SW 1271 (cell line): Measurements from ENCODE around the gene ZNF433.

Source experiments
- DNase-seq, 2 experiments: peaks; one replicate each; lab custom pipeline; 2025; lab: John Stamatoyannopoulos, UW

ZNF433 gene

DNA sequence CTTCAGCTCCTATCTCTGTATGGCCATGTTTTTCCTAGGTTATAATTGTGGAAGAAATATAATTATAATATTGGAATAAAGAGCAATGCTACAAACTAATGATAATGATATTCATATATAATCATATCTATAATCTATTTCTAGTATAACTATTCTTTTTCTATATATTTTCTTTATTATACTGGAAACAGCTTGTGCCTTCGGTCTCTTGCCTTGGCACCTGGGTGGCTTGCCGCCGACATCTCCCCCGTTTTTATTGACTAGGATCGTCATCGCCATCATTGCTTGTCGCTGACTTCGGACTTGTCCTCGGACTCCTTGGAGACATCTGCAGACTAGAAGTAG lies 46.4 kb downstream of the ZNF433 start:
- DNase-seq: no peak

DNA sequence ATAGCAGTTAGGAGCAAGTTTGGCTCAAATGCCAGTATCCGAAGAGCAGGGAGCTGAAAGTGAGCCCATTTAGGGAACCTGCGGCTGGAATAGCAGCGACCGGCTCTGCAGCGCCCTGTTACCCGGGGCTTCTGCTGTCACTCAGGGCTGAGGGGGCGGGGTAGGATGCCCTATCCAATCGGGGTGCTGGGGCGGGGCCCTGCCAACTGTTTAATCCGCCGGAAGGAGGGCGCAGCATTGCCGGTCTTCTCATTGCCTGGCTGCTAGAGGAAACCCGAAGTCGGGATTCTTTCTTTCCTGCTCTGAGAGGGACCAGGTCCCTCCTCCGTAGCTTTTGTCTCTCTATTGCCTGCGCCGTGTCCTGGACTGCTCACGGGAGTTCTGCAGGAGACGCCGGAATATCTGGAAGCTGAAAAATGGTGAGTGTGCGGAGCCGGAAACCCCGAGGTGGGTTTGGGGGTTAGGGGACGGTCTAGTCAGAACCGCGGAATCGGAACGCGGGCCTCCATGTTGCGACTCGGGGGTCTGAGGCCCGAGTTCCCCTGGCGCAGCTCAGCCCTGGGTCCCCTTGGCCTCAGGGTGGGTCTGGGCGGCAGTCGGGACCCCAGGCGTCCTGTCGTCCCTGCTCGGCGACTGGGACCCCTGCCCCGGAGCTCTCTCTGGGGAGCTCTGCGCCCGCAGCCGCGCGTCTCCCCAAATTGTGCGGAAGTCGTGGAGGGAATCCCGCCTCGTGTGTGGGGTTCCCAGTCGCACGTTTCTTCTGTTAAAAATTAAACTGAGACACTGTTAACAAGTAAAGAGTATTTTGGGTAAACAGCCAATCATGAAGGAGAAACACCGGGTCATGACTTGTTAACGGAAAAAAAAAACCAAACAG lies 47.8 kb downstream of the ZNF433 start:
- DNase-seq: peak; percentile 92

DNA sequence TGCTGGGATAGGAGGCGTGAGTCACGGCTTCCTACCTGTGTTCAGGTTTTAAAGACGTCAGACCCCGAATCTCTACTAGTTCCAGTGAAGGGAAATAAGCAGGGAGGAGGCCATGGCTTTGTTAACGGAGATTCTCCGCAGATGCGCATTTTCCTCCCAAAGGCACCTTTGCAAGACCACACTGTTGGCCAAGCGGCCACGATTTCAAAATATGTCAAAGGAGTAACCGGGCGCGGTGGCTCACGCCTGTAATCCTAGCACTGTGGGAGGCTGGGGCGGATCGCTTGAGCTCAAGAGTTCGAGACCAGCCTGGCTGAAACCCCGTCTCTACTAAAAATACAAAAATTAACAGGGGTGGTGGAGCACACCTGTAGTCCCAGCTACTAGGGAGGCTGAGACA lies 48.7 kb downstream of the ZNF433 start:
- DNase-seq: no peak

DNA sequence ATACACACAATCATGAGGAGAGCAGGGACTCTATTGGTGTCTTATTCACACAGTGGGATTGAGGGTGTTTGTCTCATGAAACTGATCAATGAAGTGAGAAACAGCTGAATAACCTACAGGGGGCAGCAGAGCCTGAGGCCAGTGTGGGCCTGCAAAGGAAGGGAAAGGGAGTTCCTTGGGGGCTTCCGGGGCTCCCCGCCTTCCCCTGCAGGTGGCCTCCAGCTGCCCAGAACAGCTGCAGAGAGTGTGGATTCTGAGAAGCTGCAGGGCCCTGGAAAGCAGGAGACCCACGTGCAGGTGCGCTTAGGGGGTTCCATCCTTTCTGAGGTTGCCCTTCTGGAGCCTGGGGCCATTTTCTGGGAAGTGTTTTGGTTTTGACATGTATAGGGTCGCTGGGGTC lies 50.5 kb downstream of the ZNF433 start:
- DNase-seq: no peak

DNA sequence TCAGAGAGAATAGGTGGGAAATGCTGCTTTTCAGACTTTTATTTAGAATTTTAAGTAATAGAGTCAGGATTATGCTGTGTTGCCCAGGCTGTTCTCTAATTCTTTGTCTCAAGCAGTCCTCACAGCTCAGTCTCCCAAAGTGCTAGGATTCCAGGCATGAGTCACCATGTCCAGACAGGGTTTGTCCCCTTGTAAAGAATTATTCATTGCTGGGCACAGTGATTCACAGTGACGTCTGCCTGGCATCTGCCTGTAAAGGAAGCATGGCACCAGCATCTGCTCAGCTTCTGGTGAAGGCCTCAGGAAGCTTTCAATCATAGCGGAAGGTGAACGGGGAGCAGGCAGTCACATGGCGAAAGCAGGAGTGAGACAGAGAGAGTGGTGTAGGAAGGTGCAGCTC lies 53.0 kb downstream of the ZNF433 start:
- no peak for DNase-seq

DNA sequence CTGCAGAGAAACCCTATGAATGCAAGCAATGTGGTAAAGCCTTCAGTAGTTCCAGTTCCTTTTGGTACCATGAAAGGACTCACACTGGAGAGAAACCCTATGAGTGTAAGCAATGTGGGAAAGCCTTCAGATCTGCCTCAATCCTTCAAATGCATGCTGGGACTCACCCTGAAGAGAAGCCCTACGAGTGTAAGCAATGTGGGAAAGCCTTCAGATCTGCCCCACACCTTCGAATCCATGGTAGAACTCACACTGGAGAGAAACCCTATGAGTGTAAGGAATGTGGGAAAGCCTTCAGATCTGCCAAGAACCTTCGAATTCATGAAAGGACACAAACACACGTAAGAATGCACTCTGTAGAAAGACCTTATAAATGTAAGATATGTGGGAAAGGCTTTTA lies 56.0 kb downstream of the ZNF433 start:
- no peak for DNase-seq

DNA sequence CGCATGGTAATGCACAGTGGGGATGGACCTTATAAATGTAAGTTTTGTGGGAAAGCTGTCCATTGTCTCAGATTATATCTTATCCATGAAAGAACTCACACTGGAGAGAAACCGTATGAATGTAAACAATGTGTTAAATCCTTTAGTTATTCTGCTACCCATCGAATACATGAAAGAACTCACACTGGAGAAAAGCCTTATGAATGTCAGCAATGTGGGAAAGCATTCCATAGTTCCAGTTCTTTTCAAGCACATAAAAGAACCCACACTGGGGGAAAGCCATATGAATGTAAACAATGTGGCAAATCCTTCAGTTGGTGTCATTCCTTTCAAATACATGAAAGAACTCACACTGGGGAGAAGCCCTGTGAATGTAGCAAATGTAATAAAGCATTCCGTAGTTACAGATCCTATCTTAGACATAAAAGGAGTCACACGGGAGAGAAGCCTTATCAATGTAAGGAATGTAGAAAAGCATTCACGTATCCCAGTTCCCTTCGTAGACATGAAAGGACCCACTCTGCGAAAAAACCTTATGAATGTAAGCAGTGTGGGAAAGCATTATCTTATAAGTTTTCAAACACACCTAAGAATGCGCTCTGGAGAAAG lies 56.9 kb downstream of the ZNF433 start:
- no peak for DNase-seq

DNA sequence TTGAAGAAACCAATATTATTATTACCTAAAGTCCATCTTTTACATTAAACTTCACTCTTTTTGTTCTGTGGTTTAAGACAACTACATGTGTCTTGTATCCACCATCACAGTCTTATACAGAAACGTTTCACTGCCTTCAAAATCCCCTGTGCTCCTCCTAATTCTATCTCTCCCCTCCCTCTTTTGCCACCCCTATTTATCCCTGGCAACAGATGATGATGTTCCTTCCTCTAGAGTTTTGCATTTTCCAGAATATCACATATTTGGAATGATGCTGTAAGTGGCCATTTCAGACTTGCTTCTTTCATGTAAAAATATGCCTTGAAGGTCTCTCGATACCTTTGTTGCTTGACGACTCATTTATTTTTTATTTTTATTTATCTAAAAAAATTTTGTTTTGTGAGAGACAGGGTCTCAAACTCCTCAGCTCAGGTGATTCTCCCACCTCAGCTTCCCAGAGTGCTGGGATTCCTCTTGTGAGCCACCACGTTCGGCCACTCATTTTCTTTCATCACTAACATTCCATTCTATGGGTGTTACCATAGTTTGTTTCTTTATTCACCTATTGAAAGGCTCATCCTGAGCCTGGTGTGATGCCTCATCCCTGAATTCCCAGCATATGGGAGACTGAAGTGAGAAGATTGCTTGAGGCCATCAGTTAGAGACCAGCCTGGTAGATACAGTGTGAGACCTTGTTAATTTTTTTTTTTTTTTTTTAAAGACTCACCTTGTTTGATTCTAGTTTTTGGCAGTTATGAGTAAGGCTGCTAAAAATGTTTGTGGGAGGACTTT lies 62.3 kb downstream of the ZNF433 start:
- DNase-seq: no peak

DNA sequence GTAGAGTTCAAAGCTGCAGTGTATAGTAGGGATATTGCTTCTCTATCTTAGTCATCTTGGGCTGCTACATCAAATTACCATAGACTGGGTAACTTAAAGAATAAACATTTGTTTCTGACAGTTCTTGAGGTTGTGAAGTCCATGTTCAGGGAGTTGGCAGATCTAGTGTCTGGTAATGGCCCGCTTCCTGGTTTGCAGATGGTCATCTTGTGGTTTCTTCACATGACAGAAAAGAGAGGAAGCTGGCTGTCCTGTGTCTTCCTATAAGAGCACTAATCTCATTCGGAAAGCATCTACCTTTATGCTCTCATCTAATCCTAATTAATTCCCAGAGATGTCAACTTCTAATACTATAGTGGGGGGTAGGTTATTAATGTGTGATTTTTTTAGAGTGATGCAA lies 64.4 kb downstream of the ZNF433 start:
- no peak for DNase-seq

DNA sequence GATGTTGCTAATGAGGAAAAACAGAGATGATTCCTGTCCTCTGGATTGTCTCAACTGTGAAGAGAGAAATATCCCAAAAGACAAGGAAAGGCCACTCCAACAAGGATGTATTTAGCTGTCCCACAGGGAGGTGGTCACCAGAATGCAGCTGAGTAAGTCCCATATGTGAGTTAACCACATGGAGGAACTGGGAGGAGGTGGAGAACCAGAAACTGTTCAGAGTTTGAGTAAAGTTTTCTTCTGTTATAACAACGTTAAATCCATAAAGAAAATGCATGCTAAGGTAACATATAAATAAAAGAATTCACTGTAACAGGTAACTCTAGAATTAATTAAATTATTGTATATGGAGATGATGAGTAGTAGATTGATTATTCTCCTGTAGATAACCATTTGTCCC lies 65.3 kb downstream of the ZNF433 start:
- no peak for DNase-seq

DNA sequence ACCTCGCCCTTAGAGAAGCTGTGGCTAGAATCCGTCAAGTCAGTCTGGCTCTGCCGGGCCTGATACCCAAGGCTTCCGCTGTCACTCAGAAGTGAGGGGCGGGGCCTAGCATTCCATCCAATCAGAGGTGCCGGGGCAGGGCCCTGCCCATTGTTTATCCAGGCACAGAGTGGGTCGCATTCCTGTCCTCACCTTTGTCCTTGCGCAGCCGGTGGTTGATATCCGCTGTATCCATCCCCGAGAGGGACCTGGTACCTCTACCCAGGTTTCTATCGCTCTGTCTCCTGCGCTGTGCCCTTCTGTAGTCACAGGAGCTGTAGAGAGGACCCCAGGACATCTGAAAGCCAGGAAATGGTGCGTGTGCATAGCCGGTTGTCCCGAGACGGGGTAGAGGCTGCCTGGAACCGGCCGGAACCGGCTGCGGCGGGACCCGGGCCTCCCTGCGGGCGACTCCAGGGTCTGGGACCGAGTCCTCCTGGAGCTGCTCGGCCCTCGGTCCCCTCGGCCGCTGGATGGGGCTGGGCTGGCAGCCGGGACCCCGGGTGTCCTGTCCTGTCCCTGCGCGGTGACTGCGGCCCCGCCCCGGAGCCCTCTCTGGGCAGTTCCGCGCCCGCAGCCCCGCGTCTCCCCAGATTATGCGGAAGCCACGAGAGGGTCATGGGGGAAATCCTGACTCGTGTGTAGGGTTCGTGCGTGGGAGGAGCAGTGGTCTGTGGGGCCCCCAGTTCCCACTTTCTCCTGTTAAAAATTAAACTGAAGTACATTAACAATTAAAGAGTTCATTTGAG lies 70.4 kb downstream of the ZNF433 start, which contains the start of gene ZNF763:
ZNF763 (plus strand) TSS at position 183 of the 788 bp plus-strand sequence; CDS start at position 352, 169 bp downstream.
- DNase-seq: peak; percentile 56 to 91
